Endometrium (tissue), 2 donors: ENCODE data around the gene NDUFB6.
A peak's percentile ranks its signal among the peaks of the same experiment; 100 is the strongest.
"Not testable (repeated sequence)": the region's sequence is repeated elsewhere in the genome, so short reads cannot be mapped to it uniquely, and the experiment has no call there.

ENCODE experiments used
- FAIRE-seq: peaks from 2 replicates; lab custom pipeline; 2012; peaks lifted over from hg19 to GRCh38; lab: Jason Lieb, UNC
- donor health status: control.
- donor health status: control.

Gene NDUFB6

DNA sequence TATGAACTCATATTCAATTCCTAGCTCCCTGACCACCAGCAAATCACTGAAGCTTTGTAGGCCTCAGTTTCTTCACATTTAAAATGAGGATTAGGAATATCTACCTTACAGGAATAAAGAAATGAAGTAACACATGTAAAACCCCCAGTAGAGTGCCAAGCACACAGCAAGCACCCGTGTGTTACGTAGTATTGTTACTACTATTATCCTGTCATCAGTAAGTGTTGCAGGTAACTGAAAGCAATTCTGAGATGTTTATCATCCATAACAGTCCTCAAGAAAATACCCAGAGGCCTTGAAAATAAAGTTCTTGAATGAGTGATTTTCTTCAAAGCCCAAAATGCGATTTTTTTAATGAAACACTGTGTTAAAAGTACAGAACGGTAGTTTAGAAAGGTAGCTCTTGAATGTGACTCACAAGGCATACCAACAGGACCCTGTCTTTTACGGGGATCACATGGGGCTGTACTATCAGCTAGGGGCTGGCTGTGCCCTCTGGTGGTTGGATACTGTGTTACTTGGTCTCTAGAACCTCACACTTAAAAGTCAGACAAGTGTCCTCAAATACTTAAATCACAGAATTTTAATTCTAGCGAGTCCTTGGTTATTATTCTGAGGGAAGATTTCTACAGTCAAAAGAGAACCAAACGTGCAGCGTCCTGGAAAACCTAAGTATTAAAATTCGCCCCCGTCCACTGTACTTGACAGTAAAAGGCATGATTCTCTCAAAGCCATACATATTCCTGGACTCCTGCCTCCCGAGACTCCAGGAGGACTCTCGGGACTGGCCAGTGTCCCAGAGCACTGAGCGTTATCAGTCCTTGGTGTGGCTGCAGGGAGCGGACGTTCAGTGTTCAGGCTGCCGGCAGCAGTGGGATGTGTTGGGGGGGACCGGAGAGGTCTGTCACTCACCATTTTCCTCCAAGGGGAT lies 725 bp downstream of the NDUFB6 start:
- peak; percentile 23 for FAIRE-seq

DNA sequence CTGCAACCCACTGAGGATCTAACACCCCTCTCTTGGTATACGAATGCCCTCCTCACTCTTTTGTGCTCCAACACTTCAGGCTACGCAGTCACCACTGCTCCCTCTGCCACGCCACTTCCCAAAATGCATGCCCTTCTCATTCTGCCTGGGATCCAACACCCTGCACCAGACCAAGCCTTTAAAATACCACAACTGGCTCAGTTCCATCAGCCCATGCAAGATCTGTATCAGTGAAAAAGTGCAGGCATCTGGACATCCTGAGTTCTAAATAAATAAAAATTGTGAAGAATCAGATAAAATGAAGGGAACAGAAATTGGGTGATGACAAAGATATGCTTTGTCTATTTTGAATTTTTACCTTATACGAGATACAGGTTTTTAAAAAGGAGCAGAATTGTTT lies 2.7 kb downstream of the NDUFB6 start:
- FAIRE-seq = no peak

DNA sequence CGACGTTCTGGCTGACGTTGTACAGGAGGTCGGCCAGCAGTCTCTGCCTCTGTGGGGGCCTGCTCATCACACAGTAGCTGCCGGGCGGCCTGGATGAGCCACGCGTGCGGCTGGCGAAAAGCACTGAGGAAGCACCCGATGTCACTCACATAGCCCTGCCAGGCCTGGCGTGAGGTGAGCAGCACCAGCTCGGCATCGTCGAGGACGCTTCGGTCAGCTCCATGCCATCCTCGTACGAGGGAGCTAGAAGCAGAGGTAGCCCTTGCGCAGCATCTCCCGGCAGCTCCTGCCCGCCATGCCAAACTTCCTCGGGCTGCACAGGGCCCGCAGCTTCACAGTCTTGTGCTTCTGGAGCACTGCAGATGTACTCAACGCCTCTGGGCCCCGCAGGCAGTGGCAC lies 6.2 kb downstream of the NDUFB6 start:
- no peak for FAIRE-seq

DNA sequence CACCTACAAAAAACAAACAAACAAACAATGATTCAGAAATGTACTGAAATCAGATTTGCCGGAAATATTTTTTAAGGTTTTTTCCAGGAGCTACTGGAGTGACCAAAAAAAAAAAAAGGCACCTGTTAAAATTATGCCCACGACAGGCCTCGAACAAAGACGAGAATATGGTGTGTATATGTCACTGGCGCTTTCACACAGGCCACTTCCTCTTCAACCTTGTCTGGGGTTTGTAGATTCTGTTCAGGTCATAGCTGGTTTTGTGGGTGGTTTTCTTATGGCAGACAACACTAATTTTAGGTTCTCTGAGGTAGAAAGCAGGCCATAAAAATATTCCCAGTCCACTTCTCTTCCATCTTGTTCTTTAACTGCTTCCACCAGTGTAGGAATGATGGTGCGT lies 7.0 kb downstream of the NDUFB6 start:
- FAIRE-seq = no peak

DNA sequence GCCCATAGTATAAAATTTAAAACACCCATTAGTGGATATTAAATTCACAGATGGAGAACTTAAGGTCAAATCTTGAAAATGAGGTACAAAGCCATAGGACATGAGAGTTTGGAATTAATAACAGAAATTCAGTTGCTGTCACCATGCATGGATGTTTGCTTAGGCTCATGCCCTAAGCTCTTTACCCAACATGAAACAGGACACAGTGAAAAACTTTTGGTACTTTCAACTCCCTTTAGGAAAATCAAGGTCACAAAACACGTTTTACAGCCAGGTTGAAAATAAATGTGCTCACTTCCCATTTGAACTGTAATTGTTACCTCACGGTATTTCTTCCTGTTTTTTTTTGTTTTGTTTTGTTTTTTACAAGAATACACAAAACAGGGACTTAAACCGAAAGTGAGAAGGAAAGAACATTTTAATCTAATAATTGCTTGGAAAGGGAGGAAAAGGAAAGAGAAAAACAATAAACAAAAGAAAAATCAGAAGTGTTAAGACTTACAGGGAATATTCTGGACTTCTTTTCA lies 14.5 kb downstream of the NDUFB6 start:
- FAIRE-seq = peak; percentile 94

DNA sequence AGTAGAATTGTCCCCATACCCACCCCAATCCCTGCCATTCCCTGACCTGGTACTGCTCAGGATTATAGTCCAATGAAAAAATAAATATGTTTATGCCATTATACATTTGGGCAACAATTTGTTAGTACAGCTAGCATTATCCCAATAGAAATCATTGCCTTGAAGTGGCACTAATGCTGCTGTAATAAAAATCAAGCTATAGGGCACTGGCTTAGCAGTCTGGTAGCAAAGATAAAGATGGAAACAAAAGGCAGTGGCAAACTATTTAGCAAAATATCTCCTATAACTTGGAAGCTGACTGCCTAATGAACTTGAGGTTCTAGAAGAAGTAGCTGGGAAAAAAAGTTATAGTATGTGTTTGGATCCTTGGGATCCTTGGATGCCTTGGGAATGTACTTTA lies 18.4 kb downstream of the NDUFB6 start:
- FAIRE-seq = no peak

DNA sequence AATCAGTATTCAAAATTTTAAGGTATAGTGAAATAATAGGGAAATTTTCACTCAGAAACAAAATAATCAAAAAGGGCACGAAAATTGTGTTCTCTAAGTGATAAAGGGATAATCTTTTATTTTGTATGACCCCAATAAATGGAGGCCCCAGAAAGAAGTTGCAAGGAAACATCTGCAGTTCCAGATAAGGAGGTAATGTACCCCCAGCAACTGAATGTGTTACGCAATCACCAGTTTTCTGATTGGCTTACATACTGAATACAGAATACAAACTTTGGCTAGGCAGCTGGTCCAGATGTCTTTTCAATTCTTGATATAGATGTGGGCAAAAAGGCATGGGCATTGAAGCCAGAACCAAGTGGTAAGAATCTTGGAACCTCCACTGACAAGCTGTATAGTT lies 18.9 kb downstream of the NDUFB6 start:
- FAIRE-seq = no peak

DNA sequence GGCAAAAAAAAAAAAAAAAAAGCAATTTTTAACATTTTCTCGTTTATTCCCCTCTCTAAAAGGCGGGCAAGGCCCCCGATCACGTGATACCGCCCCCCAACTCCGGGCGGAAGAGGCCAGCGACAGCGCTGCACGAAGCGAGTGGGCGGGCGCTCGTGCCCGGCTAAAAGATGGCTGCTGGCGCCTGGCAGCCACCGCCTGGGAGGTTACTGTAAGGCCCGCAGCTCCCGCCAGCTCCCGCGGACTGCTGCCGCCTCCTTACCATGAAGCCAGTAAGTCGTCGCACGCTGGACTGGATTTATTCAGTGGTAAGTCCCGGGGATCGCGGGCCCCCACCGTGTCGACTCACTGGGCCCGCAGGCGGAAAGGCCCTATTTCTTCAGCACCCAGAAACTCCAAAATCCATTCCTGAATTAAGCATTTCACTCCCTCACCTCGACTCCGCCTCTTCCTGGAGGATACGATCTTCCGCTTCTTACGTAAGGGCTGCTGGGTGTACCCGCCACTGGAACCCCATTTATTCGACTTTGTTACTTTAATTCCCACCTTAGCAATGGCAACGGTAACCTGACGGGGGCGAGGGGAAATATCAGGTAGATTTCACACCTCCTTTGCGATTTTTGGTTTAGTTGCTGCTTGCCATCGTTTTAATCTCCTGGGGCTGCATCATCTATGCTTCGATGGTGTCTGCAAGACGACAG lies 20.6 kb downstream of the NDUFB6 start, which contains the start of the genes SMIM27 and TOPORS:
SMIM27 (plus strand) TSS at position 156 of the 701 bp plus-strand sequence; CDS start at position 264, 108 bp downstream.
TOPORS (minus strand) TSS at position 415 of the 701 bp plus-strand sequence; CDS start at position 265, 150 bp downstream.
- peak; percentile 69 for FAIRE-seq

DNA sequence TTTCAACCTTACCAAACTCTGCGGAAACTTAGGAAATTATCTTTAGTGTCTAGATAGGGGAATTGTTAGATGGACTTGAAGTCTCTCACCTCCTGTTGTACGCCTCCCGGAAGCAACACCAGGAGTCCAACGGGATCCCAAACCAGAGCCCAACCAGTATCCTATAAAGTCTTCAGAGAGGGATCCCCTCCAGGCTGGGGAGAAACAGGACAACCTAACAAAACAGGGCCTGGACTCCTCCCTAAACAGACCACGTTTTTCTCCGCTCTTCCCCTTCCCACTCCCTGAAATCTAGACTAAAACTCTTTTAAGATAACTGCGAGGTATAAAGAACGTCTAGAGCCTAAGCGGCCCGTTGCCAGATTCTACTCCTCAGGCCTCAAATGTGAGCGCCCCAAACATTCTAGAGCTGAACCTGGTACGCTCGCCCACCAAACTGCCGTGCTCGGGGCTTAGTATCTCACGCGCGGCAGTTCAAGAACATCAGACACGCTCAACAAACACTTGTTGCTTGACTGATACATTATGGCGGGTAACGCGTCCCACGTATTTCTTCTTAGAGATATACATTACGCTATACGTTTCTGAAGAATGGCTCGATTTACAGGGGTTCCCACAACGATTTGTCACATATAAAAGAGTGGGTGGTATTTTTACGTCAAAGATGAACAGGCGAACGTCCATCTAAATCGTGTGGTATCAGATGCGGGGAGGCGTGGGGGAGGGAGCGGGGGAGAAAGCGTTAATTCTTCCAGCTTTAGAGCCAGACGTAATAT lies 21.5 kb downstream of the NDUFB6 start:
- no peak for FAIRE-seq

DNA sequence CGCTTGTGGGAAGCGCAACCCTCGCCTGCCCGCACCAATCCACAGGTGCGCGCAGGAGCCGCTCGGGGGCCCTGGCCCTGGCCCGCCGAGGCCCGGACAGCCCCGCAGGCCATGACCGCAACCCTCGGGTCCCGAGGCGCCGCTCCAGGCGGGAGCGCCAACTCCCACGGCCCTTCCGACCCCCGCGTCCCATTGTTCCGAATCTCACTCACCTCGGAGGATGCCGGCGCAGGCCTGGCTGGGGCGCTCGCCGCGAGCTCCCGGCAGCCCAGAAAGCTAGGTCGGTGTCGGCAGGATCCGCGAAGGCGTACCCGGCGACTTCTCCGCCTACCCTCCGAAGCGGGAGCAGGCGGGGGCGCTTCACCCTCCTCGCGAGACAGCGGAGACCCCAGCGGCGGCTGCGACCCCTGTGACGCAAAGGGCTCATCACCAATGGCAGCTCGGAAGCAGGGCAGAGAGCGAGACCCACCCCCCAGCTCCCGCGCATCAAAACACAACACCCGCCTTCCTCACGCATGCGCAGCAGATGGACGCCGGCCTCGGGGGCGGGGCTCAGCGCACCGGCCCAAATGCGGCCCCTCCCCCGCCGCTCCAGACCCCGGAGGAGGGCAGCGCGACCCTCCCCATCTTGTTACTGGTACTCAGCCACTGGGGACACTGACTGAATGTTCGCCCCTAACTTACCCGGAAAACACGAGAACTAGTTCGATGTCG lies 22.2 kb downstream of the NDUFB6 start:
- FAIRE-seq = peak; percentile 26

DNA sequence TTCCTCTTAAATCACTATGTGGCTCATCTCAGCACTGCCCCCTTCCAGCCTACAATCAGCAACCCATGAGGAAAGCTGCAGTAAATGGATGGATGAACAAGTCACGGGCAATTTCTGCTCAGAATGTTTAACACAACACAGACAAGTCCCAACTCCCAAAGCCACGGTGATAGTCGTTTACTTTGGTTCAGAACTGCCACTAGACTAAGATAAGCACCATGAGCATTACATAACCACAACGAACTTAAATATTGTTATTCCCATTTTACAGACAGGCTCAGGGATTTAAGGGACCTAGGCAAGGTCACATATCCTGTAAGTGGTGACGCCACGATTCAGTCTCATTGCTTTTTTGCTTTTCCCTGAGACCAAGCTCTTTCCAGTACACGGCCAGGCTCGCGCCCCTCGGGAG lies 22.8 kb downstream of the NDUFB6 start:
- no peak for FAIRE-seq

DNA sequence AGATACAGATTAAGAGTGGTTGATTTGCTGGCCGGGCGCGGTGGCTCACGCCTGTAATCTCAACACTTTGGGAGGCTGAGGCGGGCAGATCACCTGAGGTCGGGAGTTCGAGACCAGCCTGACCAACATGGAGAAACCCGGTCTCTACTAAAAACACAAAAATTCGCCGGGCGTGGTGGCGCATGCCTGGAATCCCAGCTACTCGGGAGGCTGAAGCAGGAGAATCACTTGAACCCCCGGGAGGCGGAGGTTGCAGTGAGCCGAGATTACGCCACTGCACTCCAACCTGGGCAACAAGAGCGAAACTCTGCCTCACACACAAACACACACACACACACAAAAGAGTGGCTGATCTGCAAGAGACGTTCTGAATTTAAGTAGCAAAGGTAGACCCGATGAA lies 24.7 kb downstream of the NDUFB6 start:
- FAIRE-seq = not testable (repeated sequence)

DNA sequence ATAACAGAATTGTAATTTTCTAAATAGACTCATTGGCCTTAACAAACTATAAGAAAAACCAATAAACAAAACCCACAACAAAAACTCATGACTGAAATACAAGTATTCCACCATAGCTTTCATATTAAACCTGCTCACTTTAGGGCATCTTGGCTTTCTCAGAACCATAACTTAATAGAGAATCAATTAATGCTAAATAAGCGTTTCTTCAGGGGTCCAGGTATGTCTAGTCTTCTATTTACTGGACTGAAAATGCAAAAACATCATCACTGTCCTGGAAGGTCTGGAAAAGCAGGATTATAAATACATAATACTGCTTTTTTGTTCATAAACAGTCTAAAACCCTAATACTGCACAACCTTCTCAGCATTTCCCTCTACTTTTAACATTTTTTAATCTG lies 27.1 kb downstream of the NDUFB6 start:
- no peak for FAIRE-seq

DNA sequence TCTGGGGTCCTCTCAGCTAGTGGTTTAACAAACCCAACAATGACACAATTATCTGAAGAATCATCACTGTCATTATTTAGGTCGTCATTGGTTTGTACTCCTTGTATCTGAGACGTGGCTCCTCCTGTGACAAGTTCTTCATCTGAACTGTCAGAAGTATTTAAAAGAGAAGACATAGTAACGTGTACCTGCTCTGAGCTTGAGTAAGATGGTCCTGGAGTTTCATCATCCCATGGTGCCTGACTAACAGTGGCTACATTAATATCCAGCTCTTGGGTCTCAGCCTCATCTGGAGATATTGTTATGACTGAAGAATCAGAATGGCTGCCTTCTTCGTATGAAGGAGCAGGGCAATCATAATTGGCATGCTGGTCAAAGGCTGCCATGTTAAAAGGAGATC lies 29.9 kb downstream of the NDUFB6 start:
- FAIRE-seq = no peak

DNA sequence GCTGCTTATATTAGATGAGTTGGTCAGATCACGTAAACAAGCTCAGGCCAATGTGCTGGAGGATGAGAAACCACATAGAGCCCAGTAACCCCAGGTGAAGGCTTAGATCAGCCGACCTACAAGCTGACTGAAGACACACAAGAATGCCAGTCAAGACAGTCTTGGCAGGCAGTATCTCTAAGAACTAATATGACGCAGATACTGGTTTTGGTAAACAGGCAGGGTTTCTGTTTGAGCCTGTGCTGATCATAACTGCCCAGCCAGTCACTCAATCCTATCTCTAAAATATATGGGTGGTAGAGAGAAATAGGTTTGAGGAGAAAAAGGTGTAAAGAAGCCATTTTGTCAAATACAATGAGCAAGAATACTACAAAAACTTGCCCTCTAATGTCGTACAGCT lies 39.1 kb downstream of the NDUFB6 start:
- FAIRE-seq = no peak

DNA sequence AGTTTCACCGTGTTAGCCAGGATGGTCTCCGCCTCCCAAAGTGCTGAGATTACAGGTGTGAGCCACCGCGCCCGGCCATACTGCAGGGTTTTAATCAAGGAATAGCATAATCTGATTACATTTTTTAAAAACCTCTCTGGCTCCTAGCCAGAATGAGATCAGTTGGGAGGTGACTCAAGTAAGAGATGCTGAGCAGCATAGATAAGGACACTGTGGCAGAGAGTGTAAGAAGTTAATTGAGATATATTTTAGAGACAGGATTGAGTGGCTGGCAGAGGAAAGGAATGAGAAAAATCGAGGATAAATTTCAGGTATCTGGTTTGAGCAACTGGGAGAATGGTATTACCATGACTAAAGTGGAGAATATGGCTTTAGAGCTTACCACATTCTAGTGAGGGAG lies 39.6 kb downstream of the NDUFB6 start:
- no peak for FAIRE-seq

DNA sequence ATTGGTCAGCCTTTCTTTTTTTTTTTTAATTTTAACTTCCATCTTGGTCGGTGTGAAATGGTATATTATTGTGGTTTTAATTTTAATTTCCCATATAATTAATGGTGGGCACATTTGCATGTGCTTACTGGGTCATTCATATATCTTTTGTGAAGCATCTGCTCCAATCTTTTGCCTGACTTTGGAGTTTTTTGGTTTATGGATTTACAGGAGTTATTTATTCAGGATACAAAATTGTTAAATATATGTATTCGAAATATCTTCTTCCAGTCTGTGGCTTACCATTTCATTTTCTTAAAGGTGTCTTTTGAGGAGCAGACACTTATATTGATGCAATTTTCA lies 46.3 kb downstream of the NDUFB6 start:
- peak; percentile 45 for FAIRE-seq

DNA sequence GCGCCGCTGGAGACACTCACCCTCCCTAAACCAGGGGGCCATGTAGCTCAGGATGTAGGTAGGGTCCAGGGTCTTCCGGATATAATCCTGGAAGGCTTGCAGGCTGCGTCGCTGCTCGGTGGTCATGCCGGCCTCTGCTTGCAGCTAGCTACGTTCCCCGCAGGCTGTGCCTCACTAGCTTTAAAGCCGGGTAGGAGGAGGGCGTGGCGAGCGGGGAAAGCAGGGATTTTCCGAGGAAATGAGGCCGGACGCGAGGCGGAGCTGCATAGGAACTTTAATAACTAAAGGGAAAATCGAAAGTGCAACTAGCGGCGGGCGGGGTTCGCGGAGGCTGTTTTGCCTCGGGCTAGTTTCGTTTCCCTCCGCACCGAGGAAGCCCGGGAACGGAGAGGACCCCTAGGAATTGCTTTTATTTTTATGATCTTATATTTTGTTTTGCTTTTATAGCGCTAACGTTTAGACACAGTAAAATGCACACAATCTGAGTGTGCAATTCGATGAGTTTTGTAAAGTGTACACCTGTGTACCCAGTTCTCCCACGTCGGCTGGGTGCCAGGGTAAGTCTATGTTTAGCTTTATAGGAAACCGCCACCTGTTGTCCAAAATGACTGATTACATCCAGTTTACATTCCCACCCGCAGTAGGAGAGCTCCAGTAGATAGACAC lies 46.8 kb downstream of the NDUFB6 start, which contains the start of gene RIGI:
RIGI (minus strand) TSS at position 156 of the 666 bp plus-strand sequence; CDS start at position 126, 30 bp downstream.
- peak; percentile 54 for FAIRE-seq

DNA sequence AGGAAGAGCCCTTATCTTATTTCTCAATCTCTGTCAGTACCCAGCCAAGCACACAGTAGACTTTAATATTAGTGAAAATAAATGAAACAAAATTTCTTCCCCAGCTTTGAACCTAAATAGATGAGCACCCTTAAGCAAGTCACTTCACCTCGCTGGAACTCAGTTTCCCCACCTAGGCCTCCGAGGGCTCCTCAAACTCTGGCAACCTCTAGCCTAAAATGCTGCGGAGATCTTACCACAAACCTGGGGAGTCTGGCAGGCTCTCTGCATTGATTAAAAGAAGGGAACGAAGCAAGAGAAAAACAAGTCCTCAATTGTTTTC lies 47.3 kb downstream of the NDUFB6 start:
- FAIRE-seq = no peak

DNA sequence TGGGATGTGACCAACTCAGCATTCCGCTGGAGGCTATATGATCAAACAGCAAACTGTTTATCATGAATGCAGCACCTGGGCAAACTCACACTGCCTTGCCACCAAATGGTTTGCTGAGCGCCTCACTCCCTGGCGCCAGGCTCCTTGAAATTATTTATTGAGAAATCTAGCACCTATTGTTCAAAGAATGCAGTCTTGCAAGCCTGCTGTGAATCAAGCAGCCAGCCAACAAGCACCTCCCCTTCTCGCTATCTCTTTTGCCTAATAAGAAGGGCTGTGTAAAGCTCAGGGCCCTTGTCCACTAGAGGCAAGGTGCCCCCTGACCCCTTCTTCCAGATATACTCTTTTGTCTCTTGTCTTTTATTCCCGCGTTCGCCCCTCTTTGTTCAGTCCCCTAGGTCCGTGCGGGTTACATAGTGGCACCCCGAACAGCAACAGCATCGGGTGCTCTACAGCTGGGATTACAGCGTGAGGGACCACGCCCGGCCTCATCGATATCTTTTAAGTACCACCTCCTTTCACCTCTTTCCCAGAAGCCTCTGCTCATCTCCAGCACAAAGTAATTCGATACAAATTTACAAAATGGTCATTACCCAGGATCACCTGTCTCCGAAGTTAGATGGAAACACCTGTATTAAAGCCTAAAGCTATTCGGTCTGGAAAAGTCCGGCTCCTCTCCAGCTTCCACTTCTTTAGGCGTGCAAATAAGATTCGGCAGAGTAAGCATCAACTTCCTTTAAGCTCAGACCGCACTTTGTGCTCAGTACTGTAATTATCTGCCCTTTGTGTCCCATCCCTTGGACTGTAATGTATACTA lies 47.9 kb downstream of the NDUFB6 start:
- FAIRE-seq = no peak
